Osteoblast (primary cell): ENCODE results near the gene L3MBTL1. TPM values are rescaled to one million over a fixed set of nuclear protein-coding genes. Genes with fewer than 3 reads are reported as not detected.
A peak's percentile ranks its signal among the peaks of the same experiment; 100 is the strongest.

ENCODE experiments used
- DNase-seq: peaks from one replicate; pipeline ENCODE4 v3.0.0; 2011; ENCODE audit warnings: low spot score, mixed read lengths; ENCODE audit not compliant: insufficient read length; ENCODE audit errors: missing footprints
- H2AFZ ChIP-seq: 2 replicates; pipeline ENCODE4 v1.6.0; 2011; ENCODE audit warnings: mild to moderate bottlenecking, low read length
- H3K27ac ChIP-seq: 2 replicates; pipeline ENCODE4 v1.5.1; 2011; ENCODE audit warnings: mild to moderate bottlenecking, low read depth, low read length, moderate library complexity
- H3K27me3 ChIP-seq: 2 replicates; pipeline ENCODE4 v1.6.0; 2012; ENCODE audit warnings: mild to moderate bottlenecking, control low read depth, inconsistent platforms, low read length, moderate library complexity; ENCODE audit not compliant: insufficient read depth
- H3K36me3 ChIP-seq: 2 replicates; pipeline ENCODE4 v1.5.1; 2011; ENCODE audit warnings: mild to moderate bottlenecking, low read length, control low read depth, moderate library complexity; ENCODE audit not compliant: insufficient read depth
- H3K4me1 ChIP-seq: 2 replicates; pipeline ENCODE4 v1.5.1; 2011; ENCODE audit warnings: mild to moderate bottlenecking, low read length, control low read depth, moderate library complexity; ENCODE audit not compliant: insufficient read depth
- H3K4me2 ChIP-seq: 2 replicates; pipeline ENCODE4 v1.6.0; 2011; ENCODE audit warnings: mild to moderate bottlenecking, low read length; ENCODE audit not compliant: insufficient read depth
- H3K4me3 ChIP-seq: fragments of 200-600 bp; sonication (generic); 3 replicates; pipeline ENCODE4 v1.5.1; 2012; ENCODE audit warnings: mild to moderate bottlenecking, low read length, inconsistent platforms; ENCODE audit not compliant: insufficient read depth
- H3K79me2 ChIP-seq: 2 replicates; pipeline ENCODE4 v1.6.0; 2012; ENCODE audit warnings: mild to moderate bottlenecking, low read length, control low read depth, inconsistent platforms; ENCODE audit not compliant: insufficient read depth
- H3K9me3 ChIP-seq: 2 replicates; pipeline ENCODE4 v1.5.1; 2011; ENCODE audit warnings: low read depth, low read length, control low read depth
- H4K20me1 ChIP-seq: 2 replicates; pipeline ENCODE4 v1.6.0; 2012; ENCODE audit warnings: mild to moderate bottlenecking, low read length, control low read depth; ENCODE audit not compliant: insufficient read depth
- CTCF ChIP-seq: IDR thresholded peaks from 2 replicates; pipeline ENCODE4 v1.5.1; 2011; ENCODE audit warnings: mild to moderate bottlenecking, low read depth, low read length, moderate library complexity; ENCODE audit errors: extremely low read depth
- total RNA-seq: library from RNA; depleted of rRNA; stranded (reverse); fragments of >200 nt; gene quantifications from 2 replicates; pipeline ENCODE4 v1.2.3, GENCODE V29; 2012

L3MBTL1 gene
- total RNA-seq, 1 donor: 9.8 TPM

GRCh38 chr20:43535370-43536004 lies 28.0 kb downstream of the L3MBTL1 start:
- Histone ChIP-seq H2AFZ (no peak overlapping the region), H3K4me2 (no peak overlapping the region), H3K27me3 (no peaks in the 10 kb centered on the region), H3K4me3 (no peak overlapping the region), H4K20me1 (peaks cover 7% of the 10 kb centered on the region), H3K36me3 (no peaks in the 10 kb centered on the region), H3K27ac (no peak overlapping the region), H3K4me1 (peaks cover 12% of the 10 kb centered on the region), H3K9me3 (no peaks in the 10 kb centered on the region), H3K79me2 (no peaks in the 10 kb centered on the region)
- TF ChIP-seq CTCF: no peak
- DNase-seq: peak; percentile 31

- Histone ChIP-seq H3K27ac (no peak overlapping the region), H3K4me2 (no peak overlapping the region), H3K36me3 (no peaks in the 10 kb centered on the region), H2AFZ (no peak overlapping the region), H3K4me1 (peaks cover 18% of the 10 kb centered on the region), H3K27me3 (no peaks in the 10 kb centered on the region), H3K79me2 (no peaks in the 10 kb centered on the region), H4K20me1 (peaks cover 7% of the 10 kb centered on the region), H3K4me3 (no peak overlapping the region), H3K9me3 (no peaks in the 10 kb centered on the region)
- no peak for TF ChIP-seq CTCF
- DNase-seq: no peak
Observed at GRCh38 chr20:43536041-43536816, 28.7 kb downstream of the L3MBTL1 start.

GRCh38 chr20:43536817-43537440 lies 29.4 kb downstream of the L3MBTL1 start:
- Histone ChIP-seq H3K79me2 (no peaks in the 10 kb centered on the region), H3K4me1 (peaks cover 23% of the 10 kb centered on the region), H3K27me3 (no peaks in the 10 kb centered on the region), H2AFZ (no peak overlapping the region), H3K9me3 (no peaks in the 10 kb centered on the region), H4K20me1 (peaks cover 7% of the 10 kb centered on the region), H3K36me3 (no peaks in the 10 kb centered on the region), H3K4me2 (no peak overlapping the region), H3K4me3 (no peak overlapping the region), H3K27ac (no peak overlapping the region)
- TF ChIP-seq CTCF: no peak
- no peak for DNase-seq
